GM21515 (cell line): ENCODE measurements around the gene KCNJ3.

Experiments used
- ATAC-seq: cut with Tn5 transposase; IDR thresholded peaks from one replicate; pipeline ENCODE4 v1.9.1; 2021; ENCODE audit not compliant: unreplicated experiment

The KCNJ3 gene

DNA sequence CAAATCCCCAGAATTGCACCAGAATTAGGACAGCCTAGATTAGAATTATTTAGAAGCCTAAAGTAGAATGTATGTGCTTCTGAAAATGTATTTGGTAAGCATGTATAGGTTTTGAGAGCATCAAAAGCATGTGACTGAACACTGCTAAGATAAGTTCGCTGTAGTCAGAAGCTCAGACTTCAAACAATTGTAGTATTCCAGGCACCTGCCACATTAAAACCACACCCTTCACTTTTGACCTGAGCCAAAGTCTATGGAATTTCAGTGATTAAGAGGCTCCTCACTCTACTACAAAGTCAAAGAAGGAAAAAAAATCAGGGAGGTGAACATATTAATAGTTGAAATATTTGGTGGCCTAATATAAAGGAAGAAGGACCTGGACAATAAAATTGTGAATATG lies 8.2 kb downstream of the KCNJ3 start:
- no peak for ATAC-seq

DNA sequence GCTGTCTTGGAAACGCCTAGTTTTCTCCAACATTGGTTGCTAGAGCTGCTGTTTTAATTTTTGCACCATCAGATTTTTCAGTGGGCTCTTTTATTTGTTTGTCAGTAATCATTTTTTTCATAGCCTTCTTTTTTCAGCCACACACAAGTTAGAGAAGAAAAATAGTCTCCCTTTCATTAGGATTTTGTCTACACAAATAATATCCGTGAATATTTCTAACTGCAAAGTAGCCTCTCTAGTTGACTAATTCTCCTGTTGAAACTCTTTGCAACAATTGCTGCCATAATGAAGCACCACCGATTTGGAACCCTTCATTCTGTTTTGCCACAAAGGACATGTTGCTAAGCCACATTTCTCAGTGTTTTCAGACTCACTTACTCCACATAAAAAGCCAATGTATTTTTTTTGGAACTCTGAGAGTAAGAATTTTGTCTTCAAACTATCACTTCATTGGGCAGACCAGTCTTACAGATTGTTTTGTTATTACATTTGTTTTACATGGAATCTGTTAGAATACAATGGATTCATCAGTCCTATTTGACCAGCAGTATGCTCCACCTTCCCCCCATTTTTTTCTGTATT lies 9.6 kb downstream of the KCNJ3 start:
- no peak for ATAC-seq

DNA sequence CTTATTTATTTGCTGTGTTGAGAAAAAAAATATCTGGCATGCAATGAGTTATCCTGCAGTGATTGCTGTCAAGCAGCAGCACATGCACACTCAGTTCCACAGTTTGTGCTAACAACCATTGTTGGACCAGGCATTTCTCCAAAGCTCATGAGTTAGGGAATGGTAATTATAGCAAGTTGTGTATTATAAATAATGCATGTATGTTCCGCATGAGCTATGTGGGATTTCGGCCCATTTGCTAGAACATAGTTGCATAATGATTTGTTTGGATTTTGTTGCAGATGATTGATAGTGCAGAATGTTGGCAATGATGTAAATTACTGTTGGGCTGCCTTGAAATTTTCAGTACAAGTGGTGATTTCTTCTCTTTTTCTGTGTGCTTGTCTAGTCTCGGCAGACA lies 10.7 kb downstream of the KCNJ3 start:
- ATAC-seq, result no peak

DNA sequence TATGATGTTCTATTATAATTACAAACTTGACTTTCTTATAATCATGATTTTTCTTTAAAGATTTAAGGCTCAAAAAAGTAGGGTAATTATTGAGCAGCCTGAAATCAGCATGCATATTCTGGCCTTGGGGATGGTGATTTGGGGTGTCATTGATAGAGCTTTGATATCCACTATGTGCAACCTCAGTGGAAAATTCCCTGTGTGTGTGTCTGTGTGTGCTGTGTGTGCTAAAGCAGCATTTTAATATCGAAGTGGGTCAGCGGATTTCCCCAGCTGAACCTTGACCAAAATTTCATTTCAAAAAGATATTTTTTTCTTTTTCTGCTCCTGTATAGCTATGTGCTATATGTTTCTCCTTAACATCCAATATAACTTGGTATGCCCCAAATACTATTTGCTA lies 11.6 kb downstream of the KCNJ3 start:
- no peak for ATAC-seq

DNA sequence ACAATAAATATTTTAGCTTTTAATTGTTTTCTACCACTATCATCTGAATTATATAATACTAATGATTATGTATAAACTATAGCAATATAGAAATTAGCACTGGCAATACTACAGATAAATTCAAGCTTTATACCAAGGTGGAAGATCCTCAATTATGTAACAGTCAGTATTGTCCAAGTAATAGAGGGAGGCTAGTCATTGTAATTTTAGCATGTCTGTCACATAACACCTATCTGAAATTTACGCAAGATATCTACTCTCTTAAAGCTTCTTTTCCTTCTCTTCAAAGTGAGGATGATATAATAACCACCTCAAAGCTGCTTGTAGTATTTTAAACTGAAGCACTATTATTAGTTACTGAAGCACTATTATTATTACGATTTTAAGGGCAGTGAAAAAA lies 12.2 kb downstream of the KCNJ3 start:
- ATAC-seq, result no peak

DNA sequence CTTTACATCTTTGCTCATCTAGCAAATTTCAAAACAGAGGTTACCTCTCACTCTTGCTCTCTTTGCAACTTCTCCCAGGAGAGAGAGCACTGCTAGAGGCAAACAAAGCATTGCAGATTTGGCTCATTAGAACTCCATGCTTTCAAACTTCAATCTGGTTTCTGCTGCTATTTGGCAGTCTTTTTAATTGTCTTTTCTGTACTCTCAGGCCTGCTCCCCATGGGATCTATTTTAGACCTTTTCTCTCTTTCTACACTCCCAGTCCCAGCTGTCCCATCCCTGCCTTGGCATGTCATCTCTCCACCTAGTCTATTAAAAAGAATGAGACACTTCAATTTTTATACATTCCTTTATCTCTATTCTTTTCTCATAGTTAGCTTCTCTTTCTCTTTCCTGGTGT lies 15.2 kb downstream of the KCNJ3 start:
- ATAC-seq, result no peak

DNA sequence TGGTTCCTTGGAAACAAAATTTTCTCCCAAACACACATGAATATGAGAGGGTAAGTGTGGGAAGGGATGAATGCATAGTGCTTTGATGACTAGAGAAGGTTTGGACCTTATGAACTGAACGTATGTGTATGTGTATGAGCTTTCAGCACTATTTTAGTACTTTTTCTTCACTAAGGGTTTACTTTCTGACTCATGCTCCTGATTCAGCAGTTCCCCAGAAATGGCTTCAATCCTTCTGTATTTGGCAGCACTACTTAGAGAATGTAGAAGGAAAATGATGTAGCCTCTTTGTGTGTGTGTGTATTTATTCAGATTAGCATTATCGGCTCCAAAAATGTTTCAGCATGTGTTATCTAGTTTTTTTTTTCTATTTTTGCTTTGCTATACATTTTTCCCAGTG lies 22.2 kb downstream of the KCNJ3 start:
- no peak for ATAC-seq

DNA sequence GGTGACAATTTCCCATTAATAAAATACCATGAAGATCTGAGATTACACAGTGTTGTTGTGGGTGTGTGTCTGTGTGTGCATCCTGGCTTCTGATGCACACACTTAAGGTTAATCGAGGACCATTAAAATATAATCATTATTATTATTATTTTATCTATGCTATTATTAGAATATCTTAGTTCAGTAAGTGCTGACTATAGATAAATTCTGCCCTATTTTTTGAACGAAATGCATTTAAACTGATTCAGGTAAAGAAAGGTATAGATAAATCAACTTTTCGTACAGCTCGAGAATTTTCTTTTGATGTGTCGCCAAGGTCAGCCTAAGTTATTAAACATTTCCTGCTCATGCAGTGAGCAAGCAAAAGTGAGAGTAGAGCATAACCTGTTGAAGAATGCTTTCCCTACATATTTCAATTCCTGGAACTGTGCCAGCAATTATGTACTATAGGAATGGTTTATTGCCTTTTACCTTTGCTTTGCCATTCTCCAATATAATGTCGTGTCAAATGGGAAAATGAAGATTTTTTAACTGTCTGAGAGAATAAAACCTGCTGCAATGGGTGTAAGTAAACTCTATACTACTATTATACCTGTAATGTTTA lies 25.8 kb downstream of the KCNJ3 start:
- no peak for ATAC-seq

DNA sequence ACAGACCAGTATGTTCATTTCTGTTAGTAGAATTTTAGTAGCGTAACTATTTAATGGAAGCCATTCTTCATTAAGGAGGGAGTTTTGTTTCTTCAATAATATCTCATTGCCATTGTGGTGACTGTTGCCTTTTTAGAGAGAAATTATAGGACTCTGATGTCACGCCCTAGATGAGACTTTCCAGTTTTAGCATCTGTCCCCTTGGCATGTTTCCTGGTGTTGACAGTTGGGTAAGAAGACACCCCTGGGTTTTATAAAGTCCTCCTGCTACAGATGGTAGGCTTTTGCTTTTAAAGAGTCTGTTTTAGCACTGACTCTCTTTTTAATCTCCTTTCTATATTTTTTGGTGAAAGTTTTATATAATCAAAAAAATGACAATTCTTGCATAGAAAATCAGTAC lies 41.9 kb downstream of the KCNJ3 start:
- no peak for ATAC-seq

DNA sequence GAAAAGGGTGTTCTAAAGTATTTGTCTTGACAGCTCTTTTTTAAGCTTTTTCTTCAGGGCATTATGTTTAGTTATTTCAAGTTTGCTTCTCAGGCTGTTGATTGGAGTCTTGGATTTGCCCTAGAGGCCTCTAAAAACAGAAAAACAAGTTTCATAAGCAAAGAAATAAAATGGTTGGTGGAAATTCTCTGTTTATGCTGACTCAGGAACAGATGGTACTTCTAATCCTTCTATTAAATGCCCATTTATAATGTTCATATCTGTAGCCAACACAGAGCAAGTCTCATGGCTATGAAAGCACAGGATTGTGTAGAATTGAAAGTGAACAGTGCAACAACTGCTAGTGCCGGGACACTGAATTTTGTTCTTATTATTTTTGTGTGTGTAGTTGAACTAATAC lies 60.4 kb downstream of the KCNJ3 start:
- no peak for ATAC-seq

DNA sequence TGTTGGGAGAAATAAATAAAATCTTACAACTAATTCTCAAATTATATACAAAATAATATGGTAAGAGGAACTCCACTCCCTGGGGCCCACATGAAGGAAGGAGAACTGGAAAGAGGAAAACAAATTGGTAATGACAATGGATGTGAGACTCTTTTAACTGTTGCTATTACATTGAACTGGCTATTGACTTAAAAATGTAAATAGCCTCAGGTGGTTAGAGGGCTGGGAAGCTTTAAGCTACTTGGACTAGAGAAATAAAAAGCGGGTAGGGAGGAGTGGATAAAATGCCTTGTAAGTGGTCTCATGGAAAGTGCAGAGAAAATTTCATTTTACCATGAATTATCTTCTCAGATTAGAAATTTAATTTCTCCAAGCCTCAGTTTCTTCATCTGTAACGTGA lies 64.1 kb downstream of the KCNJ3 start:
- ATAC-seq, result no peak

DNA sequence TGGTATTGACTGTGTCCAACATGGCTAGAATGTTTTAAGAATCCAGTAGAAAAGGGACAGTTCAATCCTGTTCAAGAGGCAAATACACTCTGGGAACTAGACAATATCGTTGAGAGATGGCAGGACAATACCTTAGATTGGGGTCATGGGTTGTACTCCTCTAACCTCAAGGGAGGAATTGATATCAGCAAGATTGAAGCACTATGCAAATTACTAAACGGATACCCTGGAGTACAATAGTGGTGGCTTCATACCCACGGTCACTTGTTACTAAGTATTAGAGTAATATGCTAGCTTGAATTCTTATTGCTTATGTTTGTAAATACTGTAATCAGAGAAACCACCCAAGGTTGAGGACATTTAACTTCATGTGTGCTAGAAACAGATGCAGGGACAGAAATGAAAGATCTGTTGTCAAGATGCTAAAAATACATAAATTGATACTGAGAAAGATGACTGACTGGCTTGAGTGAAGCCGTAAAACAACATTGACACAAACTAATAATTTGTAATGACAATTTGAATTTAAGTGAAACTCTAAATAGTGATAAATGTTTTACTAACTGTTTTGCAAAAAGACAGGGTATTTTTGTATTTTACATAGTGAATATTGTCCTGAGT lies 73.3 kb downstream of the KCNJ3 start:
- ATAC-seq, result no peak

DNA sequence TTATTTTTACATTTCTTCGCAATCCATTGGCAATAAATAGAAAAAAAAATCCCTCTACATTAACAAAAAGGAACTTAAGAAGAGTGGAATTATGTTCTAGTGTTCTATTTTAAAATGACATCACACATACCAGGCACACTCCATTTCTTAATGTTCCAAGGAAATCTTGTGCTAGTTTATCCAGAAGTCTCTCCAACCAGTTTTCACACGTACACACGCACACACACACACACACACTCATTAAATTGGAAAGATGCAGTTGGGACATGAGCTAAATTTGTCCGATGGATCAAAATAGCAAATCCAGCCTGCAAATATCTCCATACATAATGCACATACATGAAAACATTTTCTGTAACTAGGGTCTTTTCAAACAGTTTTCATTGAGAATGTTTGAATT lies 78.3 kb downstream of the KCNJ3 start:
- ATAC-seq, result no peak

DNA sequence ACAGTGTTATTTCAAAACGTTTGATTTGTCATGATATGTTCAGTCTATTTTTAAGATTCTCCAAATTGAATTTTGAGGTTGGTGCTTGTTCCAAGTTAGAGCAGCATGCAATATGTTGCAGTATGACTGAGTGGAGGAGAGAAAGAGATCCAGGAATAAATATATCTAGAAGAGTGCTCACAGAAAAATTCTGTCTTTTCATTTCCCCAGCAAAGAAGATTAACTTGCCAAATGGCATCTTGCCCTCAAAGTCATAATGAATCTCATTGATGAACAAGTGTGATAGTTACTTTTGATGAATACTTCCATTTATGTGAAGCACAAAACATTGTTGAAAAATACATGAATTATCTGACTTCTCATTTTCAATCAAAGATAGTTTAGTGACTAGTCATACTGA lies 95.9 kb downstream of the KCNJ3 start:
- ATAC-seq, result no peak

DNA sequence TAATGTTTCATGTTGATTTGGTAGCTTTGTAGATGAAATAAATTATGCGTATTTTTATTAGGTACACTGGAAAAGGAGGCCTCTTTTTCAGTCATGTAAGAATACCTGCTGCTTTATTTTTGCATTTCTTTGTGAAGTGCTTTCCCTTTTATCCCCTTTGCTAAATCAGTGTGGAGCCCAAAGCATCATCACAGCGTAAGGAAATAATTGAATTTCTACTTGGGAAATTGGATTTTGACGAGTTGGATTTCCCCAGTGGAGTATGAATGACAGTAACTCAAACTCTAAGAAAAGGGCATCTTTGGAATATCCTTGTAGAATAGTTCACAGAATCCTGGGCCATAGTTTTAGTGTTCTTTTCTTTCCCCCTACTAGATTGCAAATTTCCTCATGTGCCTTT lies 97.2 kb downstream of the KCNJ3 start:
- no peak for ATAC-seq

DNA sequence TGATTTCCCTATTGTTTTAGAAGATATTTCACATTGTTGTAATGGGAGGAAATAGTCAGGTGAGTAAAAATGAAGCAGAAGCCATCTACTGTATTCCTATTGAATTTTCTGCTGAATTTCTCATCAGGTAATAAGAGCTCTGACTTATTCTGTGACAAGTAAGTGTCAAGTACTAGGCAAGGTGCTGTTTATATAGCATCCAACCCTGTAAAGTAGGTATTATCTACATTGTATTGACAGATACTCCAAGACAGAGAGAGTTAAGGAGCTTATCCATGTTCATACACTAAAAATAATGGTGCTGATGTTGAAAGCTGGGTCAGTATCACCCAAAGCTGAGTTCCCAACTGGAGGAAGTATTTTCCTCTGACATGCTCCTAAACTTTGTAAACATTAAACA lies 106.0 kb downstream of the KCNJ3 start:
- ATAC-seq, result no peak

DNA sequence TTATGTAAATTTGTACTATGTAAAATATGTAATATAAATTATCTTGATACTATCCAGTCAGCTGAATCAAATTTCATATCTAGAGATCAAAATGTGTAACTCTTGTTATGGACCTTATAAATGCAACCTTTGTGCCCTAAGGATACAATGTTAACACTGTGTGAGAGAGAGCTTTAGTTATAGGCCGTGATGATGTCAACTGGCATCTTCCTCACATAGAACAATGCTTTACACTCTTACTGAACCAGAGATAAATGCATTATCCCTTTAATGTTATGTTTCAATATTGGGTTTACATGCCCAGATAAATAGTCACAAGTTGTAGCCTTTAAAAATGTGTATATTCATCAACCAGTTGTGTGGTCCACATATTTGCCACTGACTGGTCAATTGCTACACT lies 115.1 kb downstream of the KCNJ3 start:
- no peak for ATAC-seq

DNA sequence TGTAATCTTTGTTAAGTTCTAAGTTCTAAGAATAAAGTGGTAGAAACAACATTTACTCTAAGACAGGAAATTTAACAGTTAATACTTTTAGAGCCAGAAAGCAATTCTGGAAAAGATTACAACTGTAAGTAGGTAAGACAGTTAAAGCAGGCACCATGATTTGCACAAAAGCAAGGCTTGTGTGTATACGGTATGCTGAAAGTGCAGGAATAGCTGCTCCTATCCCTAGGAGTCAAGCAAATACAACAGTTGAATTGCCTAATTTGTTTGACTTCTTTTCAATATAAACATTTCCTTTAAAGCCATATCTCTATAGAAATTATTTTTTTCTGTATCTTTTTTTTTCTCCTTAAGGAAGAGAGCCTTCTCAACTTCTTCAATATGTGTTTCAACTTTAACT lies 116.4 kb downstream of the KCNJ3 start:
- ATAC-seq, result no peak

DNA sequence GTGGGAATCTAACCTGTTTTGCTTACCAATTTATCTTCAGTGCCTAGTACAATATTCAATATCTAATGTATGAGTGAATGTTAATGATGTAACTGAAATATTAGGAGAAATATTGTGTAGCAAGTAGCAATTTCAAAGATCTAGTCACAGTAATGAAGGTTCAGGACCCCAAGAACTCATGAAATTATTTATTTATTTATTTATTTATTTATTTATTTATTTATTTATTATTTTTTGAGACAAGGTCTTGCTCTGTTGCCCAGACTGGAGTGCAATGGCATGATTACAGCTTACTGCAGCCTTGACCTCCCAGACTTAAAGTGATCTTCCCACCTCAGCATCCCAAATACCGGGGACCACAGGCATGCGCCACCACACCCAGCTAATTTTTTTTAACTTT lies 126.9 kb downstream of the KCNJ3 start:
- ATAC-seq, result no peak

DNA sequence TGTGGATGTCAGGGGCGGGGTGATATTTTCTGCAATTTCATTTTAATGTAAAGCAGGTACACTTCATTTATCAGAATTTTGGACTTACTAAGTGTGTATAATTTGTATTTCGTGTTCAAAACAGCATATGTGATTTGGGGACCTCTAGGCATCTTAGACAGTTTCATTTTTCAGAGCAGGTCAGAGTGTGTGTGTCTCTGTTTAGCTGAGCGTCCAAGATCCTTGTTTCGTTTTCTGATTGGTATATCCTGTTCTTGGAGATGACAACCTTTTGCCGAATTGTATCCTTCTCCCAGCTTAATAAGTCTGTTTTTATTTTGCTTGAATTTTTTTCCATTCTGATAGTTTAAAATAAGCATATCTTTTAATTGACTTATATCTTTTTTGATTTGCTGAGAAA lies 128.3 kb downstream of the KCNJ3 start:
- no peak for ATAC-seq

DNA sequence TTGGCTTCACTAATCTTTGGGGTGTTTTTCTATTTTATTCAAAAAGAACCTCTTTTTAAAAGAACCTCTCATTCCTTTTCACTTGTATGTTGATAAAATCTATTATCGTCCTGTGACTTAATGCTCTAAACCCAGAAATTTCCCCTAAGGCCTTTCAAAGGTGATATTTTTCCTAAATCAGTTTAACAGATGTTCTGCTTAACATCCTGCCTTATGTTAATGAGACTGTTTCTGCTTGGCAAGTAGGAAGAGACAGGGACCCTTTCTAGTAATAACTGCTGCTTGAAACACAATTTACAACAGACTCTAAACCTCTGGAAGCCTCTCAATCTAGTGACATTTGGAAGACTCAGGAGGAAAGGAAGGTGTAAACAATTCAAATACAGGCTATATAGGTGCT lies 128.8 kb downstream of the KCNJ3 start:
- no peak for ATAC-seq

DNA sequence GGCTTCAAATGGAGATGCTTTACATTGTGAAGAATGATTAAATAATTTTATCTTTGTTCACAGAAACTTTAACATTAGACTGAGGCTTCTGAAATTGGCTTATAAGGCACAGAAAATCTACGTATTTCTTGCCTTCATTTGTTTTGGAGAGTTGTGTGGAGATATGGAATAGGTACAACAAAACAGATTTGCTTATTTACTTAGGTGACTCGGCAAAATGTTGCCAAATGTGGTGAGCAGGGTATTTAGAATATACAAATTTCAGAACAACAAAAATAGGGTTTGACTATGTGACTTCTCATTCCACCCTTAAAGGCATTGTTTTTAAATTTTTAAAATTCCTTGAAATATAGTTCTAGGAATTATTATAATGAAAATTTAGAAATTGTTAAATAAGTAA lies 134.2 kb downstream of the KCNJ3 start:
- no peak for ATAC-seq

DNA sequence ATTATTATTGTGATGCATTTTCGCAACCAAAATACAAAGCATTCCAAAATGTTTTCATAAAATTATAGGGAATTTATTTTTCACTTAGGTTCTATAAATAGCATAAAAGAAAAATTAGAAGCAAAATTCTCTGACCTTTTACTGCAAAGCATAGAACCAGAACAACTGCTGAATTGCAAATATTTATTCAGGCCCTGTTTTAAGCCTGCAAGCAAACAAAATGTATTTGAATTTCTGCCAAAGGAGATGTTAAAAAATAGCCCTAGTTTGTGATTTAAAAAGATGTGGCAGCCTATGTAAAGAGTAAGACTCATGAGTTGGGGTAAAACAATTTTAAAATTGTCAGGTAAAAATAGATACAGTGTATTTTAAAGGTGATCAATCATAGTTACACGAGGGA lies 138.1 kb downstream of the KCNJ3 start:
- no peak for ATAC-seq
